ENCODE results near the gene SCPEP1. TPM values are rescaled to one million over a fixed set of nuclear protein-coding genes. Genes with fewer than 3 reads are reported as not detected.
"Not testable (repeated sequence)": the region's sequence is repeated elsewhere in the genome, so short reads cannot be mapped to it uniquely, and the experiment has no call there.

SCPEP1 gene, protein sequence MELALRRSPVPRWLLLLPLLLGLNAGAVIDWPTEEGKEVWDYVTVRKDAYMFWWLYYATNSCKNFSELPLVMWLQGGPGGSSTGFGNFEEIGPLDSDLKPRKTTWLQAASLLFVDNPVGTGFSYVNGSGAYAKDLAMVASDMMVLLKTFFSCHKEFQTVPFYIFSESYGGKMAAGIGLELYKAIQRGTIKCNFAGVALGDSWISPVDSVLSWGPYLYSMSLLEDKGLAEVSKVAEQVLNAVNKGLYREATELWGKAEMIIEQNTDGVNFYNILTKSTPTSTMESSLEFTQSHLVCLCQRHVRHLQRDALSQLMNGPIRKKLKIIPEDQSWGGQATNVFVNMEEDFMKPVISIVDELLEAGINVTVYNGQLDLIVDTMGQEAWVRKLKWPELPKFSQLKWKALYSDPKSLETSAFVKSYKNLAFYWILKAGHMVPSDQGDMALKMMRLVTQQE
- 45.6 TPM for total RNA-seq
- long read RNA-seq, transcript SCPEP1-201 (13 exons, 1,942 nt): major isoform, 49 of 73 reads
- long read RNA-seq, partial matches to known transcripts: 9 of 73 reads
- long read RNA-seq, other reads (novel, unspliced or antisense): 13 of 73 reads

DNA sequence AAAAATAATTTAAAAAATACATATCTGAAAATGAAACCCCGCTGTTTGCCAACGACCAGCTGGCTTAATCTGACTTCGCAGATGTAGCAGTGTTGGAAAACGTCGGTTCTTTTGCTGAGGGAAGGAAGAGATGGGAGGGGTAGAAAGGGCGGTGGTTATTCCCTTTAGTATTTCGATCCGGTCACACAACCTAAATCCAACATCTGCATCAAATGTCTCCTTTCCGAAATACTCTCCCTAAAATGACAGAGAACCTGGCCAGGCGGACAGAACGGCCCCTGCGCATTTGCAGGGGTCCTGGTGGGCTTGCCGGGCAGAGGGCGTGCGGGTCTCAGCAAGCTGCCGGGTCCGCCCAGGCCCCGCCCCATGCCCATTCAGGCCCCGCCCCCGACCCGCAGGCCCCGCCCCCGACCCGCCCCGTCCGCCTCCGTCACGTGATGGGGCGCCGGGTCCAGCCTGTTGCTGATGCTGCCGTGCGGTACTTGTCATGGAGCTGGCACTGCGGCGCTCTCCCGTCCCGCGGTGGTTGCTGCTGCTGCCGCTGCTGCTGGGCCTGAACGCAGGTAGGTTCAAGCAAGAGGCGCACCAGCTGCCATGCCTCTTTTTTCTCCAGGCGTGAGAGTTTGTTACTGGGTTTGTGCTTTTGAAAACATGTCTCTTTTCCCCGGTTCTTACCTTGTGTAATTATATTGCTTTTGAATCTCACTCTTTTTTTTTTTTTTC is at the start of gene SCPEP1:
TSS of gene SCPEP1 (plus strand) at position 459 of the 723 bp plus-strand sequence. CDS start at position 488, 29 bp downstream.
- intact Hi-C loops (cut with DNase I): no loop called here
- DNase-seq (ENCODE audit: low spot score): peak; percentile 95

DNA sequence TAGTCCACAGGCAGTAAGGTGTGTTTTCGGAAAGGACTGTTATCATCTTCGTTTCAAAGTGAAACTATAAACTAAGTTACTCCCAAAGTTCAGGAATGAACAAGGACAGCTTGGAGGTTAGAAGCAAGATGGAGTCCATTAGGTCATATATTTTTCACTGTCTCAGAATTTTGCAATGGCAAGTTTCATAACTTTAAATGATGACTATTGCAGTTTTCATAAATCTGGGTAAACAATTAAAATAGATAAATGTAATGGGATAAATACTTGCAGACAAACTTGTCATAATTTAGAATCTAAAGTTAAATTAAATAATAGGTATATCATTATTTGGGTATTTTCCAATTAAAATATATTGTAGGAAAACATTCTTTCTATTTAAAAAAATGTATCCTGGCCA is 49.3 kb upstream of the SCPEP1 start:
- no peak for DNase-seq (ENCODE audit: low spot score)
- intact Hi-C loops (cut with DNase I): no loop called here

DNA sequence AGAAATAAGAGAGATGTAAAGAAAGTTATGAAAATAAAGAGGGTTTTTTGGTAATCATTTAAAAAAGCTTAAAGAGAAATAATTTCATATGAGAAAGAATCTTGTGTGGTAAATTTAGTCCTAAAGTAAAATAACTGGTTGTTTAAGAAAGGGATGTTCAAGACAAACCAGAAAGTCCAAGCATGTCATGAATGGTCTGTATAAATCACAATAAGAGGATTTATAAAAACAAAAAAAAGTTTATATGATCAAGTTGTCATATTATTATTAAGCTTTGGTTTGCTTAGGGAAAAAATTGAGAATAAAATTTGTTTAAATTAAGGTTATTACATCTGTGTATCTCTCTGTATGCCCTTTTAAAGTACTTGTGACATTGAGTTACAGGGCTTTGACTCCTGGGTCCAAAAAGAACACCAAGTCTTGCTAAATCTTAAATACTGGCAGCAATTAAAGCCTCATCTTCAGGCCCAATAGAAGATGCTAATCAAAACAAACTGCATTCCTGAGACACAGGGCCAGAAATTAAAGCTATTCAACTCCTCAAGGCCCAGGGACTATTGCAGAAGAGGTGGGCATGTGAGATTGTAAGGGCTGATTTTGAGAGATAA is 48.5 kb upstream of the SCPEP1 start:
- intact Hi-C loops (cut with DNase I): no loop called here
- DNase-seq (ENCODE audit: low spot score): no peak

DNA sequence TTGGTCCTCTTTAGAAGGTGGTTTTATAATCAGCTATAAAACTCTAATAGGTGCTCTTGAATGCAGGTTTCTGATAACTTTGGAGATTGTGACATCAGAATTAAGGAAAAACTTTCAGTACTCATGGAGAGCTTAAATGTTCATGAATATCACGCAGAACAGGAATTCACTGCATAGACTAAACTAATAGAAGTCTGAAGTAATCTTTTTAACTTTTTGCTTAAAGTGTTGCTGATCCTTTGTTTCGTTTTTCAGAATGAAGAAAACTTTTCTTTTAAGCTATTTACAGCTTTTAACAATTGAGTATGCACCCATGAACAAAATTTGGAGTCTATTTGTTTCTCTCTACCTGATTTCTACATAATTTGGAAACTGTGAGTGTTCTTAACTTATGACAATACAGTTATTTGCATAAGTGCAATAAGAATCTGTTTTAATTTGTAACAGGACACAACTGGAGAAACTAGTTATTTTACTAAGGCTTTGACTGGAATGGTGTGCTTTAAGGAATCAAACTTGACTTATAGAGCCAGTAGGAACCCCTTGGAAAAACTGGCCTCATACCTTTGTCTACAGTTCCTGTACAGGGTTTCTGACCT is 47.1 kb upstream of the SCPEP1 start:
- intact Hi-C loops (cut with DNase I): no loop called here
- no peak for DNase-seq (ENCODE audit: low spot score)

DNA sequence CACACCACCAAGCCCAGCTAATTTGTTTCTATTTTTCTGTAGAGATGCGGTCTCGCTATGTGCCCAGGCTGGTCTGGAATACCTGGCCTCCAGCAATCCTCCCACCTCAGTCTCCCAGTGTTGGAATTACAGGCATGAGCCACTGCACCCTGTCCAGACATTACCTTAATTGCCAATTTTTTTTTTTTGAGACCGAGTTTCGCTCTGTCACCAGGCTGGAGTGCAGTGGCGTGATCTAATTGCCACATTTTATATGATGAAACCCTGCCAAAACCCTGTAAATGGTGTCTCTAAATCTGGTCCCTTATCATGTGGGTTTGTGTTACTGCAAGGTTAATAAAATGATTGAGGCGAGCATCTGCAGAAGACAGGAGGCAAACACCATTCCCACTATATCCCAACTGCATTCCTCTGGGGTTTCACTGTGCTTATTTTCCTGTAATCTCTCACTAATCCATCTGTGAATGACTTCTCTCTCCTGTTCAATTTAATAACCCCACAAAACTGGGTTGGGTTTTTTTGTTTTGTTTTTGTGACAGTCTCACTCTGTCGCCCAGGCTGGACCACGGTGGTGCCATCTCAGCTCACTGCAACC is 44.7 kb upstream of the SCPEP1 start:
- intact Hi-C loops (cut with DNase I): no loop called here
- DNase-seq (ENCODE audit: low spot score): no peak

DNA sequence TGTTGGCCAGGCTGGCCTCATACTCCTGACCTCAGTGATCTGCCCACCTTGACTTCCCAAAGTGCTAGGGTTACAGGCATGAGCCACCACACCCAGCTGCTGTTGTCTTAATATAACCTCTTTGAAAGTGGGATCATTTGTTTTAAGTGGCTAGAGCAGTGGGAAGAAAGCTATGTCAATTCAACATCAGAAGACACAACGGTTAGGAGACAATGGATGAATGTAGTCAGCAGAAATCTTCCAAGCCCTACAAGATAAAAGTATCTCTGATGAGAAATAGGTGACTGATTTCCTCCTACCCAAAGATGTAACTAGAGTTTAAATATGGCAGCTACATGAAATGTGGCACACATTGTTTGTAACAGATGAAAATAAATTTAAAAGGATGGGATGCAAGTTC is 44.1 kb upstream of the SCPEP1 start:
- DNase-seq (ENCODE audit: low spot score): no peak
- intact Hi-C loops (cut with DNase I): no loop called here

DNA sequence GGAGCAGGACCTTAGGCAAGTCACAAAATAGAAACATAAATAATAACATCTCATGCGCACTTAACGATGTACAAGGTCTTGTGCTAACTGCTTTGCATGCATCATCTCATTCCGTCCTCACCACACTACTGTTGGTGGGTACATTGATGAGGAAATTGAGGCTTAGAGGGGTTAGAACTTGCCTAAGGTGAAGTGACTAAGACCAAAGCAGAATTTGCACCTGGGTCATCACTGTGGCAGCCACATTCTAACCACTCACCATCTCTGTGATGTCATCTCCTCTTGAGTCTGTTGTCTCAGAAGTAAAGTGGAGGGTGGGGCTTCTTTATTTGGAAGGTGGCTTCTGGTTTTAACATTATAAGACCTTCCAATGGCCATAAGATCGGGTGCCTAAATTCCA is 43.7 kb upstream of the SCPEP1 start:
- intact Hi-C loops (cut with DNase I): no loop called here
- no peak for DNase-seq (ENCODE audit: low spot score)

DNA sequence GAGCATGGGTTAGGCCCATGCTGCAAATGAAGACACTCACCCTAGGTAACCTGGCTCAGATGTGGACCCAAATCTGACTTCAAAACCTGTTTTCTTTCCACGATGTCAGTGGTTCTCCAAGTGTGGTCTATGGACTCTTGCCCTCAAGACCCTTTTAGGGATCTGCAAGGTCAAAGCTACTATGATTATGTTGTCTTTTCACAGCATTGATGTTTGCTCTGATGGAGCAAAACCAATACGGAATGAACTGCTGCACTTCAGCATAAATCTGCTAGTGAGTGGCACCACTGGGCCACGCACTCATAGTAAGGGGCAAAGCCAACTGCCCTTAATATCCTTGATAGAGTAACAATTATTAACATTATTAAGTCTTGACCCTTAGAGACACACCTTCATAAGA is 42.5 kb upstream of the SCPEP1 start:
- no peak for DNase-seq (ENCODE audit: low spot score)
- intact Hi-C loops (cut with DNase I): no loop called here

DNA sequence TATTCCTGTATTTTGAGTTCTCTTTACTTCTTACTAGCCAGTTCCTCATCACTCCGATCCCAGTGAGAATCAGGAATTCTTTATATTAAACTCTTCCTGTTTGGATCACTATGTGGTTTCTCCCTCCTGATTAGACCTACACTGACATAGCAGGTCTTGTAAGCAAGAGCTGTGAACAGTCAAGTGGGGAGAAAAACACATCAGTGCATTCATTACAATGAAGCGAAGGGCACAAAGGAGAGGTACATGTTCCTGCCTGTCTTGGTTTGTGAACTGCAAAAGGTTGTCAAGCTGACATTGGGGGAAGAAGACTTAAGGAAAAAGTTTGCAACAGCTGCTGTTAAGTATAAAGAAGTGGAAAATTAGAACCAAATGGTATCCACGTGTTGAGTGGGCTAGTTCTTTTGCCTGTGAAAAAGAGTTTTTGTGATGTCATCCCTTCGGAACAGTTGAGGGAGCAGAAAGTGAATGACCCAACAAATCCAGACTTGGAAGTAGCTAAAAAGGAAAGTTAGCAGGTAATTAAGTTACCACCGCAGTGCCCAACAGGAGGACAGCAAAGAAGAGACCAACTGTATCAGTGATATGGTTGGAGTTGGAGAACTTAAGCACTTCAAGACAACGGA is 41.1 kb upstream of the SCPEP1 start:
- no peak for DNase-seq (ENCODE audit: low spot score)
- intact Hi-C loops (cut with DNase I): no loop called here

DNA sequence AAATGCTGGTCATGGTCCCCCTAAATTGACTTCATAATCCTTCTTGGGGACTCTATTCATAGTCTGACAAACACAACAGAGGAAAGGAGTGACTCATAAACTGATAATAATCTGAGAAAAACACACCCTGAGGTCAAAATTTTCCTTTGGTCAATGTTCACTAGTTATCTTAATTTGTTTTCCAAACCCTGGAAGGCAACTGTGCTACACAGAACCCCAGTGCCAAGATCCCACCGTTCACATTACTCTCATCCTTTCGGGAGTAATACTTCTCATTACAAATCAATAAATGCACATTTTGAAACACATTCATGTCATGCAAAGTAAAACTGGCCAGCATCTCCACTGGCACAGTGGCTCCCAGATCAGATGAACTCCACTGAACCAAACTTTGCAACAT is 40.2 kb upstream of the SCPEP1 start:
- intact Hi-C loops (cut with DNase I): no loop called here
- no peak for DNase-seq (ENCODE audit: low spot score)

DNA sequence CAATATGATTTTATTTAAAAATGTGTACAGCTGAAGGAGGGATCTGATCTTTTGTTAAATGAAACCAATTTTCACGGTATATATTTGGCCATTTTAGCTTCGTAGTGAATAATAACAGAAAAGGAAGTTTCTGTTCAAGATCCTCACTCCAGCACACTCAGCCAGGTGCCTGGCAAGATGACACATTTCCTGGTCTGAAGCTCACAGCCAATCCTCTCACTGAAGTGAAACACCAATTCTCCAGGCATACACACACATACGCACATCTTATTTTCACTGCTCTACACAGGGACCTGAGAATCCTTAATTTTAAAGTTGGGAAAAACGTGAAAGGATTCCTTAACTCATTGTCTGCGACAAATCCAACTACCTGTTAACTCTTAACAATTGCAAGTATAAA is 39.7 kb upstream of the SCPEP1 start:
- intact Hi-C loops (cut with DNase I); DNase-seq (ENCODE audit: low spot score): not testable (repeated sequence)

DNA sequence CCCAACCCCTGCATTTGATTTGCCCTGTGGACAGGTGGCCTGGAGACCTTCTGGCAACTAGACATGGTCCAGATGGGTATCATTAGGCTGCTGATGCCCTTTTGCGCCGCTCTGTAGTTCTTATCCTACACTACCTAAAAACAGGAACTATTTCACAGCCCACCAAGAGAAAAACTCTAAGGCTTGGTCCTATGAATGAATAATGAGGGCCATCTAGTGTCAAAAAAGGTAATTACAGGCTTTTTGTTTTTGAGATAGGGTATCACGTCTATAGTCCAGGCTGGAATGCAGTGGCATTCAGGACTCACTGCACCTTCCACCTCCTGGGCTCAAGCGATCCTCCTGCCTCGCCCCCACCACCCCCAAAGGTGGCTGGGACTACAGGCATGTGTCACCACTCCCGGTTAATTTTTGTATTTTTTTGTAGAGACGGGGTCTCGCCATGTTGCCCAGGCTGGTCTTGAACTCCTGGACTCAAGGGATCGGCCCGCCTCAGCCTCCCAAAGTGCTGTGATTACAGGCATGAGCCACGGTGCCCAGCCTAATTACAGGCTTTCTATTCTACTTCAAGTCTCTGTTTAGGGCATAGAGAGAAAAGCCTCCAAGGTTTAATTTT is 38.0 kb upstream of the SCPEP1 start:
- intact Hi-C loops (cut with DNase I): loop anchor here (1.0 kb wide), 1 partner anchor 121 kb away; no protein-coding TSS in a partner anchor
- DNase-seq (ENCODE audit: low spot score): no peak

DNA sequence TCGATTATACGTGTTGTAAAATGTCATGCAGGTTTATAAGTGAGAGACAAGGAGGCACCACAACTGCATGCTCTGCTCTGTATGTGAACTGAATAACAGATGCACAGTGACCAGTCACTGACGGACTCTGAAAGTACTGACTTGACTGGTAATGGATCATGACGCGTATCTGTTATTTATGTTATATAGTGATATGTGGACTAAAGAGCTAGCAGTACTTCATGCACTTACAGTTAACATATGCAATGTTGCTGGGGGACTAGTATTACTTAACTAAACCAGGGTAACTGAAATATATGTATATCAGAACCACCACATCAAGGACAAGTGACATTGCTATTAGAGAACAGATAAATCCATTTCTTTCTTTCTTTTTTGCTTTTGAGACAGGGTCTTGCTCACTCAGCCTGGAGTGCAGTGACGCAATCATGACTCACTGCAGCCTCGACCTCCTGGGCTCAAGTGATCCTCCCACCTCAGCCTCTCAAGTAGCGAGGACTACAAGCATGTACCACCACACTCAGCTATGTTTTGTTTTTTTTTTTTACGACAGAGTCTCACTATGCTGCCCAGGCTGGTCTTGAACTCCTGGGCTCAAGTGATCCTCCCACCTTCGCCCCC is 34.3 kb upstream of the SCPEP1 start:
- intact Hi-C loops (cut with DNase I): no loop called here
- DNase-seq (ENCODE audit: low spot score): no peak

DNA sequence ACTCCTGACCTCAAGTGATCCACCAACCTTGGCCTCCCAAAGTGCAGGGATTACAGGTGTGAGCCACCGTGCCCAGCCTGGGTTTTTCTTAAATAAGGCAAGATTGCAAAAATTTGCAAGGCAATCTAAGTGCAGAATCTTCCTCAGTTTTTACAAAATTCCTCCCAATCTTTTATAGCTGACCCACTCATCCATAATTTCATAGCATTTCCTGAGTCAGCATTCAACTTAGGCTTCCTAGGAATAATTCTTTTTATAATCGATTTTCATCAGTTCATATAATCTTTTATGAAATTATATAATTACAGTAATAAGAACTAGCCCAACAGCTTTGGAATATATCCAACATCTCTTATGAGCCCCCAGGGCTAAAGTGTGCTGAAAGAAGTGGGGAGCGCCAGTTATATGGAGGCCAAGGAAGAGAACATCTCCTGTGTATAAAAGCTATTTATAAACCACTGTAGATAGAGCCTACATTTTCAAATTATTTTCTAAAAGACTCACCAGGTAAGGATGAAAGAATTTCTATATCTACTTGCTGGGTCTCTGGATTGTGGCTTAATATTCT is 31.9 kb upstream of the SCPEP1 start:
- intact Hi-C loops (cut with DNase I): no loop called here
- no peak for DNase-seq (ENCODE audit: low spot score)

DNA sequence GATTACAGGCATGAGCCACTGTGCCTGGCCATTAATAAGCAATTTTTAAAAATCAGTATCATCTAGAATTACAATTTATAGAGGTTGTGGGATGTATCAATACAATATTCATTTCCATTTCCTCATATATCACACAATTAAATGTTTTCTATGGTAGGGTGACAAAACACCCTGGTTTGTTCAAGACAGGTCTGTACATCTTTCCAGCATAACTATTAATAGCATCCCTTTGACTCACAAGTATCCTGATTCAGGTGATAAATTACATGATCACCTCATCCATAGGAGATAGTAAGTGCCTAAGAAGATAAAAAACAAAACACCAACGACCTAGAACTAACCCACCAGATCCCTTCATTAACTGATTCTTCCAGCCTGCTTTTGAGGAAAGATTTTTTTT is 30.2 kb upstream of the SCPEP1 start:
- DNase-seq (ENCODE audit: low spot score): no peak
- intact Hi-C loops (cut with DNase I): no loop called here

DNA sequence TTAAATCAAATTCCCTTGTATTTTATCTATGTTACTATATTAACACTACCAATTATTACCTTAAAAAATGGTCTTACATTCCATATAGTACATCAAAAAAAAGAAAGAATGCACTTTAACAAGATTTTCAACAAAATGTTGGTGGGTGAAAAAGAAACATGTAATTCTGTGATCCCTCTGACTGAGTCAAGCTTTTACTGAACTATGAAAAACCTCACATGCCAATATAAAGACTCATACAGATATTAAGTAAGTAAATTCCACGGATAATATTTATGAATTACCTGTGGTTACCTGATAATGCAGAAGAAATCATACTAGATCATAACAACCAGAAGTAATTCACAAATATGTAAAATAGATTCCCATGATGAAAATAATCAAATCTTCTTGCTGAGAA is 29.4 kb upstream of the SCPEP1 start:
- intact Hi-C loops (cut with DNase I): no loop called here
- no peak for DNase-seq (ENCODE audit: low spot score)

DNA sequence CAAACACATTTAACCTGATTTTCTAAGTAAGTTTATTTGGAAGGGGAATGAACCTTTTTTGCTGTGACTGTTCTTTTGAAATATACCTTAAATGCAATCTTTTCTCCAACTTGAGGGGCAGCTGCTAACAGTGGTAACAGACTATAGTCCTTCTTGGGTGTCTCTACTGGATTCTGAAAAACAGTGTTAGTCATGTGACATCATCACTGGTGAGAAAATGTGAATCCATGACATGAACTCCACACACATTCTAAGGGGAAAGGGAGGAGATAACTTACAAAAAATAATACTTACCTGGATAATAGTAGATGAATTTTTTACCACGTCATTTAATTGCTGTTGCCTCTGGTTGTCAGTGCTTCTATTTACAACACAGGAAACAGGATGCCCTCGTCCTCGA is 28.3 kb upstream of the SCPEP1 start:
- no peak for DNase-seq (ENCODE audit: low spot score)
- intact Hi-C loops (cut with DNase I): no loop called here

DNA sequence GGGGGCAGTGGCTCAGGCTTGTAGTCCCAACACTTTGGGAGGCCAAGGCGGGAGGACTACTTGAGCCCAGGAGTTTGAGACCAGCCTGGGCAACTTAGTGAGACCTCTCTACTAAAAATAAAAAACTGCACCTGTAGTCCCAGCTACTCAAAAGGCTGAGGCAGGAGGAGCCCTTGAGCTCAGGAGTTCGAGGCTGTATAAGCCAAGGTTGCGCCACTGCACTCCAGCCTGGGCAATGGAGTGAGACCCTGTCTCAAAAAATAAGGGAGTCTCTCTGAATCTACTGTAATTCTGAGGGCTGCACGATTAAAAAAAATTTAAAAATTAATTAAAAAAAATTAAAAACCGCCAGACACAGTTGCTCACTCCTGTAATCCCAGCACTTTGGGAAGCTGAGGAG is 20.9 kb upstream of the SCPEP1 start:
- intact Hi-C loops (cut with DNase I): no loop called here
- no peak for DNase-seq (ENCODE audit: low spot score)

Data from cardiac septum (tissue), 1 donor.